ENCODE data around the gene TTC7B.

TTC7B gene

DNA sequence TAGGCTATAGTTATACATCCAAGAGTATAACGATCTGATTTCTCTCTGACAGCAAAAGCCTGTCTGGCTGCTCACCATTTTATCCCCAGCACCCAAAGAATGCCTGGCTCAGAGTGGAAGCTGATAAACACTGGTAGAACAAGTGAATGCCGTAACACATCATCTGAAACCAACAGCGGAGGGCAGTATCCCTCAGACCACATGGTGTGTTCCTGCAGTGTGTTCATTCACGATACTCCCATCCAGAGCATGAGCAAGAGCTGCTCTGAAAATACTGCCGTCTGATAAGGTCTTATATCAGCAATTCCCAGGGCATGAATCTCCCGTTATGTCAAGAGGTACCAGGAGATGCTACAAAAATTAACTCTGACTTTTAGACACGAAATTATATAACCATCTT is 95.9 kb downstream of the TTC7B start:
- no peak overlapping the region for H3K4me3 ChIP-seq (ENCODE audit: low read depth, low read length)
- TF ChIP-seq, protein P1, sequence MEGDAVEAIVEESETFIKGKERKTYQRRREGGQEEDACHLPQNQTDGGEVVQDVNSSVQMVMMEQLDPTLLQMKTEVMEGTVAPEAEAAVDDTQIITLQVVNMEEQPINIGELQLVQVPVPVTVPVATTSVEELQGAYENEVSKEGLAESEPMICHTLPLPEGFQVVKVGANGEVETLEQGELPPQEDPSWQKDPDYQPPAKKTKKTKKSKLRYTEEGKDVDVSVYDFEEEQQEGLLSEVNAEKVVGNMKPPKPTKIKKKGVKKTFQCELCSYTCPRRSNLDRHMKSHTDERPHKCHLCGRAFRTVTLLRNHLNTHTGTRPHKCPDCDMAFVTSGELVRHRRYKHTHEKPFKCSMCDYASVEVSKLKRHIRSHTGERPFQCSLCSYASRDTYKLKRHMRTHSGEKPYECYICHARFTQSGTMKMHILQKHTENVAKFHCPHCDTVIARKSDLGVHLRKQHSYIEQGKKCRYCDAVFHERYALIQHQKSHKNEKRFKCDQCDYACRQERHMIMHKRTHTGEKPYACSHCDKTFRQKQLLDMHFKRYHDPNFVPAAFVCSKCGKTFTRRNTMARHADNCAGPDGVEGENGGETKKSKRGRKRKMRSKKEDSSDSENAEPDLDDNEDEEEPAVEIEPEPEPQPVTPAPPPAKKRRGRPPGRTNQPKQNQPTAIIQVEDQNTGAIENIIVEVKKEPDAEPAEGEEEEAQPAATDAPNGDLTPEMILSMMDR (IDR thresholded peaks at IDR 0.05; ENCODE audit: low read depth, low read length, missing control alignments) = no peak
- no peak for DNase-seq (ENCODE audit: low read depth)

DNA sequence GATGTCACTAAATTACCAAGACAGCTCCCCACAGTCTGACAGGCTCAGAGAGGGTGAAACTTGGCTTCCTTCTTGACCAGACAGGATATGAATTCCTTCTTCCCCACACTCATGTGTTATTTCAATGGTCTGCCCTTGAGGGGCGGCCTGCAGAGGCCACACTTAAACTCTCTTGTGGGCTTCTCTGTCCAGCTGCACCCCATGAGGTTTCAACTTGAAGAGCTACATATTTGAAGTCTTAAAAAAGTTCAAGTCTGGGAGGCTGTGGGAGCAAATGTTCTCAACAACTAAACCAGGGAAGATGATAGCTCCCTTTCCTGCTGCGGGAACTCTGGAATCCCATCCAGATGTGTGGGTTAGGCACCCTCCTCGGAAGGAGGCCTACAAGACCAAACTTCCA is 98.3 kb downstream of the TTC7B start:
- DNase-seq (ENCODE audit: low read depth) = no peak
- TF ChIP-seq, protein P1 (IDR thresholded peaks at IDR 0.05; ENCODE audit: low read depth, low read length, missing control alignments) = no peak
- no peak overlapping the region for H3K4me3 ChIP-seq (ENCODE audit: low read depth, low read length)

DNA sequence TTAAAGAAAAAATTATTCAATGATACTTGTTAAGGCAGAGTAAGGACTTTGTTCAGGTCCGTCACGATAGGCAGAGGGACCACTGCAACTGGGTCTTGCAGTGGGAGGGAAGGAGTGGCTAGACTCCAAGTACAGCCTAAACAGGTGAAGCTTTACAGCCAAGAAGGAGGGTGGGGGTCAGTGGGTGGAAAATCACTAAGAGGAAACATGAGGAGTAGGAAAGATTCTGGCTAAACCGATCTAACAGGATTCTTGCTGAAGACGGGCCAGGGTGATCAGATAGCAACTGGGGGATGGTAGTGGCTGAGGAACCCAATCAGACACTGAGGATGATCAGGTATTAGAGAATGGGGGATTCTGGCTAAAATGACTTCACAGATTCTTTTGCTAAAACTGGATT is 100.2 kb downstream of the TTC7B start:
- TF ChIP-seq, protein P1 (IDR thresholded peaks at IDR 0.05; ENCODE audit: low read depth, low read length, missing control alignments) = no peak
- H3K4me3 ChIP-seq (ENCODE audit: low read depth, low read length) = no peak overlapping the region
- no peak for DNase-seq (ENCODE audit: low read depth)

DNA sequence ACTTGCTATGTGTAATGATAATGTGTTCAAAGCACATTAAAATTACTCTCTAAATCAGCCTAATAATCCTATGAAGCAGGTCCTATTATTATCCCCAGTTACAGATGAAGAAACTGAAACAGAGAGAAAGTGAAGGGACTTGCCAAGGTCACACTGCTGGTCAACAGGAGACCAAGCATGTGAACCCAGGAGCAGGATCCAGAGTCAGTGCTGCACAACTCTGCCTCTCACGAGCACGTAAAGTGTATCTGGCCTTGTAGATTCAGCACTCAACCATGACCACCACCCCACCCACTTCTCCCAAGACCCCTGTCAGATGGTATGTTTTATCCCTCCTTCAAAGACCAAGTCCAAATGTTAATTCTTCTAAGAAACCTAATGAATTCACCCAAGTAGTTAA is 100.7 kb downstream of the TTC7B start:
- DNase-seq (ENCODE audit: low read depth) = no peak
- no peak overlapping the region for H3K4me3 ChIP-seq (ENCODE audit: low read depth, low read length)
- TF ChIP-seq, protein P1 (IDR thresholded peaks at IDR 0.05; ENCODE audit: low read depth, low read length, missing control alignments) = no peak

DNA sequence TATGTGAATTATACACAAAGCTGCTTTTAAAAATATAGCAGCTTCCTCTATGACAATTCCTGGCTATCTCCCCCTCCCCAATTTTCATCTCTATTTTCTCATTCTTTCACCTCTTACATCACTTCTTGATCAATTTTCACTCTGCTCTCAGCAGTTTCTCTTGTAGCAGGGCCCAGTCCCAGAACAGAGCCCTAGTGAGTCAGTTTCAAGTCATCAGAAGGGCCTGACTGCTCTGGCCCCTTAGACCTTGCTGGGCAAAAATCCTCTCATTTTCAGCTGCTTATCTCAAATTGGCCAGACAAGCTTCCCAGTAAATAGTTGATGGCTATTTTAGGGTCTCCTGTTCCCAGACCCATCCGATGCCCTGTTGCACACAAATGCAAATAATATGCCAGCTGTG is 101.4 kb downstream of the TTC7B start:
- TF ChIP-seq, protein P1 (IDR thresholded peaks at IDR 0.05; ENCODE audit: low read depth, low read length, missing control alignments) = no peak
- no peak for DNase-seq (ENCODE audit: low read depth)
- no peak overlapping the region for H3K4me3 ChIP-seq (ENCODE audit: low read depth, low read length)

DNA sequence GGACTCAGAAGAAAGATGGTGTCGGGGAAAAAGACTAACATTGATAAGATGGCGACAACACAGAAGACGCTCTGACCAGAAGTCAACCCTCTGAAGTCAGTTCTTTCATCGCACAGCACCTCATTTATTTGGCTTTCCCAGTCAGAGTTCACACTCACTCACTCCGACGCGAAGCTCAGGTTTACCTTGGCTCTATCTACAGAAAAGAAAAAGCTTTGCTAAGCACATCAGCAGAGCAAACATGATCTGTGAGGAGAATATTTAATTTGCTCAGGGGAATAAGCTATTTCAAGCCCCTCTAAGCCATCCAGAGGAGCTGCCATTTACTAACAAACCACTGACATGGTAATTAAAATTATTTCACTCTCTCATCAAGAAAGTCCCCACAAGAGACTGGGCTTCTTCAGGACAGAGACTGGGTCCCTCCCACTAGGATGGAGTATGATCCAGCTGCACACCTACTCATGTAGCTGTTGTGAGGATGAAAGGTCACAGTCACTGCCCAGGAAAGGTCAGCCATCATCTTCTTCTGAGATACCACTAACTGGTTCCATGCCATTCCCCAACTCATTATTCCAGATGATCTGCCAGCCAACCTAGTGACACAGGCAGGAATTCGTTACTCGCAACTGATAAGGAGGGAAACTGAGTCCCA is 111.4 kb downstream of the TTC7B start:
- no peak overlapping the region for H3K4me3 ChIP-seq (ENCODE audit: low read depth, low read length)
- DNase-seq (ENCODE audit: low read depth) = no peak
- TF ChIP-seq, protein P1 (IDR thresholded peaks at IDR 0.05; ENCODE audit: low read depth, low read length, missing control alignments) = no peak

Measured in GM12864 (cell line).